SK-N-SH (cell line): ENCODE measurements around the gene DCLK1. TPM values are rescaled to one million over a fixed set of nuclear protein-coding genes. Genes with fewer than 3 reads are reported as not detected.

ENCODE experiments used
- CTCF ChIA-PET: fragments of 300-600, 350-600 bp; formaldehyde crosslinking; extraction: SDS; loops from one replicate; lab custom pipeline; 2021; lab: Yijun Ruan, JAX
- POLR2A ChIA-PET: fragments of 350-600 bp; sonication (Branson Sonifier 250); formaldehyde crosslinking; extraction: SDS; loops from one replicate; lab custom pipeline; 2020; ENCODE audit warnings: antibody characterized with exemption, inconsistent platforms; lab: Yijun Ruan, JAX
- DNase-seq: peaks from one replicate; pipeline ENCODE4 v3.0.0; 2012
- H2AFZ ChIP-seq: fragments of 200-600 bp; sonication (generic); 2 replicates; pipeline ENCODE4 v1.8.1; 2016; ENCODE audit warnings: antibody characterized with exemption, mild to moderate bottlenecking, low read depth
- H3F3A ChIP-seq: fragments of 200-600 bp; sonication (generic); replicated peaks from 2 replicates; pipeline ENCODE3; 2016; ENCODE audit warnings: antibody characterized with exemption, mild to moderate bottlenecking; ENCODE audit not compliant: insufficient read depth
- H3K27ac ChIP-seq, 2 experiments: fragments of 200-500 bp in 1 of 2; fragments of 200-600 bp in 1 of 2; sonication (Bioruptor generic) in 1 of 2; sonication (generic), shearing (Covaris generic) in 1 of 2; 2 replicates each; pipeline versions ENCODE4 v1.5.1 to v1.6.1; 2014 to 2016; ENCODE audit warnings: low read depth in 2 of 2, inconsistent platforms in 1 of 2, low read length in 1 of 2, mild to moderate bottlenecking in 1 of 2, mixed read lengths in 1 of 2
- H3K27me3 ChIP-seq: fragments of 200-600 bp; sonication (generic), shearing (Covaris generic); 2 replicates; pipeline ENCODE4 v1.6.1; 2016; ENCODE audit warnings: mixed run types; ENCODE audit not compliant: insufficient read depth
- H3K36me3 ChIP-seq, 2 experiments: fragments of 200-500 bp in 1 of 2; fragments of 200-600 bp in 1 of 2; sonication (Bioruptor generic) in 1 of 2; sonication (generic) in 1 of 2; replicated peaks in 1 of 2; 2 replicates each; pipeline versions ENCODE3 to v1.5.1; 2014 to 2016; ENCODE audit warnings: low read length in 1 of 2, mild to moderate bottlenecking in 1 of 2; ENCODE audit not compliant: insufficient read depth in 2 of 2, control insufficient read depth in 1 of 2
- H3K4me1 ChIP-seq, 2 experiments: fragments of 200-500 bp in 1 of 2; fragments of 200-600 bp in 1 of 2; sonication (Bioruptor generic) in 1 of 2; sonication (generic), shearing (Covaris generic) in 1 of 2; 2 replicates each; pipeline versions ENCODE4 v1.5.1 to v1.6.1; 2014 to 2016; ENCODE audit warnings: low read depth in 1 of 2, low read length in 1 of 2, mixed run types in 1 of 2; ENCODE audit not compliant: insufficient read depth in 2 of 2, control insufficient read depth in 1 of 2
- H3K4me2 ChIP-seq: fragments of 200-600 bp; sonication (generic), shearing (Covaris generic); 2 replicates; pipeline ENCODE4 v1.6.1; 2017; ENCODE audit warnings: mixed run types
- H3K4me3 ChIP-seq, 2 experiments: fragments of 200-500 bp in 1 of 2; fragments of 200-600 bp in 1 of 2; sonication (Bioruptor generic) in 1 of 2; sonication (generic), shearing (Covaris generic) in 1 of 2; 2 replicates each; pipeline versions ENCODE4 v1.5.1 to v1.8.1; 2014 to 2016; ENCODE audit warnings: low read depth in 2 of 2, inconsistent platforms in 1 of 2, low read length in 1 of 2, mild to moderate bottlenecking in 1 of 2, mixed read lengths in 1 of 2, moderate library complexity in 1 of 2
- H3K79me2 ChIP-seq: fragments of 200-600 bp; sonication (generic); 2 replicates; pipeline ENCODE4 v1.8.1; 2017; ENCODE audit warnings: mild to moderate bottlenecking; ENCODE audit not compliant: insufficient read depth
- H3K9ac ChIP-seq: fragments of 200-600 bp; sonication (generic); 2 replicates; pipeline ENCODE4 v1.6.1; 2017; ENCODE audit warnings: mixed run types
- H3K9me2 ChIP-seq: fragments of 200-600 bp; sonication (generic); 2 replicates; pipeline ENCODE4 v1.6.1; 2017; ENCODE audit warnings: mixed run types
- H3K9me3 ChIP-seq: fragments of 200-600 bp; sonication (generic); 2 replicates; pipeline ENCODE4 v1.6.1; 2017; ENCODE audit warnings: mixed run types, mild to moderate bottlenecking, moderate library complexity
- H4K20me1 ChIP-seq: fragments of 200-600 bp; sonication (generic); 2 replicates; pipeline ENCODE4 v1.6.1; 2017; ENCODE audit warnings: mild to moderate bottlenecking, mixed run types; ENCODE audit not compliant: insufficient read depth
- CTCF ChIP-seq: fragments of 200-600 bp; sonication (generic); IDR thresholded peaks from 2 replicates; pipeline ENCODE4 v1.6.1; 2017; ENCODE audit warnings: antibody characterized with exemption, mild to moderate bottlenecking, moderate library complexity
- ELF1 ChIP-seq: IDR thresholded peaks from 2 replicates; pipeline ENCODE4 v1.4.0; 2012
- EP300 ChIP-seq, 2 experiments: IDR thresholded peaks; 2 replicates each; pipeline versions ENCODE4 v1.4.0 to v1.6.1; 2012; ENCODE audit warnings: borderline replicate concordance in 1 of 2, low read depth in 1 of 2, low read length in 1 of 2
- FOSL2 ChIP-seq: IDR thresholded peaks from 2 replicates; pipeline ENCODE4 v1.4.0; 2012; ENCODE audit warnings: low read depth, mild to moderate bottlenecking, moderate library complexity, borderline replicate concordance
- FOXJ3 ChIP-seq: sonication (generic); formaldehyde crosslinking; IDR thresholded peaks from 2 replicates; pipeline ENCODE4 v1.5.1; 2020; ENCODE audit warnings: mild to moderate bottlenecking, missing genetic modification reagents
- FOXM1 ChIP-seq: IDR thresholded peaks from 2 replicates; pipeline ENCODE4 v1.4.0; 2012; ENCODE audit warnings: low read depth, mild to moderate bottlenecking
- GABPA ChIP-seq: IDR thresholded peaks from 2 replicates; pipeline ENCODE4 v1.4.0; 2012; ENCODE audit warnings: low read depth, mild to moderate bottlenecking
- GATA2 ChIP-seq: sonication (generic); formaldehyde crosslinking; IDR thresholded peaks from 2 replicates; pipeline ENCODE4 v1.5.0; 2020; ENCODE audit warnings: mild to moderate bottlenecking, missing genetic modification reagents
- IRF3 ChIP-seq: fragments of 150-350 bp; IDR thresholded peaks from 2 replicates; pipeline ENCODE4 v1.6.1; 2016; ENCODE audit warnings: mild to moderate bottlenecking, low read depth, low read length
- JUND ChIP-seq: IDR thresholded peaks from 2 replicates; pipeline ENCODE4 v1.4.0; 2012
- MEF2A ChIP-seq: IDR thresholded peaks from 2 replicates; pipeline ENCODE4 v1.4.0; 2012; ENCODE audit warnings: low read depth, borderline replicate concordance
- MXI1 ChIP-seq: IDR thresholded peaks from 2 replicates; pipeline ENCODE4 v1.6.1; 2012; ENCODE audit warnings: mild to moderate bottlenecking, low read depth, low read length, improper control_type of control experiment
- NRF1 ChIP-seq: IDR thresholded peaks from 2 replicates; pipeline ENCODE4 v1.6.1; 2012; ENCODE audit warnings: low read depth, mild to moderate bottlenecking, low read length
- PBX3 ChIP-seq: IDR thresholded peaks from 2 replicates; pipeline ENCODE4; 2012
- POLR2AphosphoS5 ChIP-seq: IDR thresholded peaks from 2 replicates; pipeline ENCODE4 v1.6.1; 2012; ENCODE audit warnings: low read depth, low read length
- RAD21 ChIP-seq: IDR thresholded peaks from 2 replicates; pipeline ENCODE4 v1.6.1; 2012; ENCODE audit warnings: mild to moderate bottlenecking, low read length
- RCOR1 ChIP-seq: fragments of 150-350 bp; IDR thresholded peaks from 2 replicates; pipeline ENCODE4 v1.6.1; 2017; ENCODE audit warnings: antibody characterized with exemption, low read length
- REST ChIP-seq: IDR thresholded peaks from 2 replicates; pipeline ENCODE4 v1.6.1; 2012; ENCODE audit warnings: mild to moderate bottlenecking, low read depth, low read length, moderate library complexity
- RFX5 ChIP-seq: IDR thresholded peaks from 2 replicates; pipeline ENCODE4 v1.6.1; 2012; ENCODE audit warnings: mild to moderate bottlenecking, improper control_type of control experiment, low read length
- SIN3A ChIP-seq: IDR thresholded peaks from 2 replicates; pipeline ENCODE4 v1.6.1; 2012; ENCODE audit warnings: low read depth, mild to moderate bottlenecking, low read length, moderate library complexity, borderline replicate concordance
- SMC3 ChIP-seq: IDR thresholded peaks from 2 replicates; pipeline ENCODE4 v1.6.1; 2012; ENCODE audit warnings: low read depth, low read length, improper control_type of control experiment
- TCF12 ChIP-seq: IDR thresholded peaks from 2 replicates; pipeline ENCODE4 v1.4.0; 2012
- USF2 ChIP-seq: fragments of 150-350 bp; IDR thresholded peaks from 2 replicates; pipeline ENCODE4 v1.6.1; 2017; ENCODE audit warnings: antibody characterized with exemption, low read length, low read depth, borderline replicate concordance
- YY1 ChIP-seq: IDR thresholded peaks from 2 replicates; pipeline ENCODE4 v1.4.0; 2012; ENCODE audit warnings: low read depth, mild to moderate bottlenecking
- ZBTB33 ChIP-seq: IDR thresholded peaks from 2 replicates; pipeline ENCODE4 v1.4.0; 2012; ENCODE audit warnings: low read depth, borderline replicate concordance
- polyA plus RNA-seq, 3 experiments: library from polyadenylated mRNA; depleted of rRNA; stranded (reverse); fragments of >200 nt; gene quantifications; 2 replicates each; pipeline ENCODE4 v1.2.3, GENCODE V29; 2012

DCLK1 gene
- polyA plus RNA-seq, 1 of the 3 experiments (the other 2 are of a cell fraction), result 1.1 TPM

GRCh38 chr13:35961002-35961401, 170.2 kb downstream of the DCLK1 start:
- H4K20me1 ChIP-seq, result no peaks in the 10 kb centered on the region
- peaks cover 10 to 15% of the 10 kb centered on the region in 2 experiments; a peak in 3 of 4 replicates for H3K4me1 ChIP-seq
- no peaks in the 10 kb centered on the region for H3K27me3 ChIP-seq
- H3K9me2 ChIP-seq, result no peaks in the 10 kb centered on the region
- no peaks in the 10 kb centered on the region for H3K79me2 ChIP-seq
- ChIA-PET CTCF (interaction anchor here (2.5 kb wide), 1 partner anchor 796 kb away, joined by 7 read pairs; no protein-coding TSS in a partner anchor), POLR2A (no interaction called here)
- no peak overlapping the region; the same call in 1 of the 2 replicates for H3K9ac ChIP-seq
- no peak overlapping the region for H3K4me3 ChIP-seq
- no peaks in the 10 kb centered on the region for H3K9me3 ChIP-seq
- no peak overlapping the region for H2AFZ ChIP-seq
- H3K27ac ChIP-seq, result peak overlapping the region in 1 of 2 experiments; percentile 78; a peak in 2 of 4 replicates
- H3F3A ChIP-seq, result peaks cover 13% of the 10 kb centered on the region
- no peaks in the 10 kb centered on the region for H3K36me3 ChIP-seq
- no peak for DNase-seq
- peak overlapping the region; percentile 8; the same call in 1 of the 2 replicates for H3K4me2 ChIP-seq
- TF ChIP-seq SMC3, result no peak
- TF ChIP-seq USF2, result no peak
- no peak for TF ChIP-seq GATA2 (CRISPR knock-in tag)
- no peak for TF ChIP-seq MEF2A
- TF ChIP-seq PBX3, result peak; percentile 59
- no peak for TF ChIP-seq REST
- TF ChIP-seq MXI1, result no peak
- no peak for TF ChIP-seq IRF3
- TF ChIP-seq ZBTB33, result no peak
- TF ChIP-seq FOXM1, result no peak
- 0 out of 2 replicates have a peak, but pooled peaks have one; percentile 18 for TF ChIP-seq JUND
- TF ChIP-seq ELF1, result no peak
- TF ChIP-seq CTCF, result no peak
- no peak for TF ChIP-seq GABPA
- no peak for TF ChIP-seq SIN3A
- 0 out of 2 replicates have a peak, but pooled peaks have one; percentile 8 for TF ChIP-seq FOSL2
- TF ChIP-seq NRF1, result no peak
- TF ChIP-seq POLR2AphosphoS5, result no peak
- TF ChIP-seq RCOR1, result no peak
- TF ChIP-seq TCF12, result no peak; the same call in 1 of the 2 replicates
- no peak for TF ChIP-seq FOXJ3 (CRISPR knock-in tag)
- TF ChIP-seq RAD21, result no peak
- TF ChIP-seq EP300 (IDR thresholded peaks at IDR 0.05; ENCODE audit: borderline replicate concordance in 1 of 2, low read depth in 1 of 2, low read length in 1 of 2), result peak in 1 of 2 experiments; percentile 45; a peak in 1 of 4 replicates
- TF ChIP-seq RFX5, result no peak
- no peak for TF ChIP-seq YY1
